Kidney (tissue), 14 donors: ENCODE results near the gene THBS3. TPM values are rescaled to one million over a fixed set of nuclear protein-coding genes. Genes with fewer than 3 reads are reported as not detected.

Experiments
- DNase-seq, 5 donors: peaks; one replicate each; pipeline ENCODE4 v3.0.0-alpha.2; 2013 to 2020
- FAIRE-seq: peaks from 2 replicates; lab custom pipeline; 2012; peaks lifted over from hg19 to GRCh38; lab: Jason Lieb, UNC
- H3K27ac ChIP-seq, 2 donors: one replicate each; pipeline ENCODE4 v1.7.0; 2013; ENCODE audit warnings: low read depth in 2 of 2, low read length in 2 of 2, inconsistent platforms in 1 of 2
- H3K27me3 ChIP-seq: one replicate; pipeline ENCODE4 v1.7.1; 2013; ENCODE audit warnings: low read length, inconsistent platforms; ENCODE audit not compliant: control insufficient read depth, insufficient read depth
- H3K36me3 ChIP-seq, 3 donors: one replicate each; pipeline versions ENCODE4 v1.7.0 to v1.7.1; 2013; ENCODE audit warnings: low read length in 3 of 3, control low read depth in 1 of 3, inconsistent platforms in 1 of 3; ENCODE audit not compliant: insufficient read depth in 3 of 3, control insufficient read depth in 2 of 3
- H3K4me1 ChIP-seq, 3 donors: one replicate each; pipeline versions ENCODE4 v1.7.0 to v1.7.1; 2013; ENCODE audit warnings: low read length in 3 of 3, inconsistent platforms in 1 of 3, low read depth in 1 of 3; ENCODE audit not compliant: control insufficient read depth in 2 of 3, insufficient read depth in 2 of 3
- H3K4me3 ChIP-seq, 3 donors: one replicate each; pipeline versions ENCODE4 v1.7.0 to v1.8.1; 2013; ENCODE audit warnings: low read length in 3 of 3, control low read depth in 1 of 3, inconsistent platforms in 1 of 3
- H3K9ac ChIP-seq, 3 donors: one replicate each; pipeline versions ENCODE4 v1.7.0 to v1.7.1; 2013; ENCODE audit warnings: low read length in 3 of 3, control low read depth in 1 of 3, inconsistent platforms in 1 of 3
- H3K9me3 ChIP-seq, 3 donors: one replicate each; pipeline versions ENCODE4 v1.7.0 to v1.7.1; 2013; ENCODE audit warnings: low read length in 3 of 3, control low read depth in 1 of 3, inconsistent platforms in 1 of 3; ENCODE audit not compliant: control insufficient read depth in 2 of 3, insufficient read depth in 1 of 3
- CTCF ChIP-seq: IDR thresholded peaks from 3 replicates; pipeline ENCODE4 v1.5.1; 2012; ENCODE audit warnings: mild to moderate bottlenecking, moderate library complexity, borderline replicate concordance; ENCODE audit not compliant: insufficient read depth; ENCODE audit errors: extremely low read depth
- intact Hi-C: fragments of 100-400 bp; cut with DNase I; formaldehyde crosslinking; loops from one replicate; pipeline ENCODE4 v1.11.1; 2022
- polyA plus RNA-seq: library from polyadenylated mRNA; stranded (reverse); fragments of 350-450 nt; fragmentation: Illumina TruSeq; extraction: RNeasy Lipid Tissue Mini Kit (QIAGEN cat#74804); gene quantifications from one replicate; pipeline ENCODE4 v1.2.3, GENCODE V29; 2014; ENCODE audit warnings: low read depth, low replicate concordance; ENCODE audit not compliant: insufficient read depth
- total RNA-seq: library from RNA; stranded (reverse); fragmentation: NEBNext Ultra II Directional; extraction: Animal tissue kit (Norgen Biotek cat#: 25700); gene quantifications from one replicate; pipeline ENCODE4 v1.2.1, GENCODE V29; 2021
- donor health status: control.
- donor health status: control.
- donor health status: control.
- donor health status: control.
- donor health status: control.
- donor health status: DM: yes; HTN: yes; CAD: no.
- donor health status: Normal renal cell carcinoma (clear cell type).

The THBS3 gene
- total and polyA plus RNA-seq, 2 donors from 2014 or later = 21.4 to 33.0 TPM

- Histone ChIP-seq H3K9me3 (no peaks in the 10 kb centered on the region), H3K4me1 (peaks cover 0 to 11% (median 7%) of the 10 kb centered on the region in 3 donors), H3K27me3 (no peaks in the 10 kb centered on the region), H3K4me3 (no peak overlapping the region), H3K36me3 (no peaks in the 10 kb centered on the region), H3K27ac (no peak overlapping the region), H3K9ac (no peak overlapping the region)
- intact Hi-C loops = loop anchor here (10.0 kb wide), 1 partner anchor 47 kb away; no protein-coding TSS in a partner anchor
- FAIRE-seq = no peak
- no peak for TF ChIP-seq CTCF
- peak in 2 of 5 donors; percentile 40 to 62 for DNase-seq
Observed at GRCh38 chr1:155177918-155178281, 29.8 kb downstream of the THBS3 start.

- DNase-seq (peak in 2 of 5 donors; percentile 58 to 81), FAIRE-seq (no peak)
- H3K4me1 ChIP-seq = peaks cover 0 to 15% (median 7%) of the 10 kb centered on the region in 3 donors
- peak overlapping the region in 1 of 3 donors; percentile 55 for H3K9ac ChIP-seq
- no peak for TF ChIP-seq CTCF
- peak overlapping the region in 1 of 2 donors; percentile 18 for H3K27ac ChIP-seq
- no peaks in the 10 kb centered on the region for H3K36me3 ChIP-seq
- H3K4me3 ChIP-seq = peak overlapping the region in 1 of 3 donors; percentile 29
- no peaks in the 10 kb centered on the region for H3K9me3 ChIP-seq
- intact Hi-C loops = loop anchor here (10.0 kb wide), 1 partner anchor 47 kb away; no protein-coding TSS in a partner anchor
- no peaks in the 10 kb centered on the region for H3K27me3 ChIP-seq
Observed at GRCh38 chr1:155177192-155177917, 30.3 kb downstream of the THBS3 start.

GRCh38 chr1:155176544-155177071, 31.1 kb downstream of the THBS3 start:
- FAIRE-seq (no peak), DNase-seq (peak; percentile 78 to 90 (median 87))
- no peaks in the 10 kb centered on the region for H3K9me3 ChIP-seq
- peak overlapping the region in 1 of 3 donors; percentile 29 for H3K4me3 ChIP-seq
- H3K27ac ChIP-seq = peak overlapping the region; percentile 18 to 25
- no peaks in the 10 kb centered on the region for H3K27me3 ChIP-seq
- intact Hi-C loops = loop anchor here (10.0 kb wide), 1 partner anchor 48 kb away; no protein-coding TSS in a partner anchor
- peak; percentile 97 for TF ChIP-seq CTCF
- H3K36me3 ChIP-seq = no peaks in the 10 kb centered on the region
- peak overlapping the region in 1 of 3 donors; percentile 55 for H3K9ac ChIP-seq
- peaks cover 0 to 19% (median 10%) of the 10 kb centered on the region in 3 donors for H3K4me1 ChIP-seq
